Neural cell (in vitro differentiated cells): Measurements from ENCODE around the gene YIPF4.

Experiments
- CTCF ChIP-seq: fragments of 450-650 bp; IDR thresholded peaks from 2 replicates; pipeline ENCODE4 v1.5.1; 2014; ENCODE audit warnings: antibody characterized with exemption, mild to moderate bottlenecking, moderate library complexity; ENCODE audit not compliant: poor library complexity, severe bottlenecking
- EP300 ChIP-seq: fragments of 450-650 bp; conservative IDR thresholded peaks from 2 replicates; pipeline ENCODE4 v1.6.1; 2014; ENCODE audit warnings: antibody characterized with exemption, mild to moderate bottlenecking, moderate library complexity; ENCODE audit not compliant: poor library complexity, severe bottlenecking
- EZH2 ChIP-seq: fragments of 200-600, 300-800 bp; shearing (Covaris generic), sonication (generic); IDR thresholded peaks from 2 replicates; pipeline ENCODE4 v1.6.1; 2014; ENCODE audit warnings: antibody characterized with exemption, low read length, borderline replicate concordance, mild to moderate bottlenecking; ENCODE audit not compliant: insufficient read depth, poor library complexity, severe bottlenecking
- POLR2AphosphoS5 ChIP-seq: IDR thresholded peaks from 2 replicates; pipeline ENCODE4 v1.6.1; 2012
- RAD21 ChIP-seq: fragments of 450-650 bp; conservative IDR thresholded peaks from 2 replicates; pipeline ENCODE4 v1.6.1; 2014; ENCODE audit warnings: antibody characterized with exemption, mild to moderate bottlenecking, moderate library complexity
- REST ChIP-seq: IDR thresholded peaks from 2 replicates; pipeline ENCODE4 v1.6.1; 2012; ENCODE audit warnings: borderline replicate concordance
- SMC3 ChIP-seq: fragments of 450-650 bp; conservative IDR thresholded peaks from 2 replicates; pipeline ENCODE4 v1.6.1; 2014; ENCODE audit warnings: antibody characterized with exemption, mild to moderate bottlenecking, moderate library complexity; ENCODE audit not compliant: poor library complexity

GRCh38 chr2:32228181-32228580, 49.5 kb upstream of the YIPF4 start:
- TF ChIP-seq CTCF (no peak), EP300 (no peak), EZH2 (no peak), POLR2AphosphoS5 (no peak), SMC3 (no peak), RAD21 (no peak), REST (no peak)
